K562 (cell line): ENCODE results near the gene RNF141. TPM values are rescaled to one million over a fixed set of nuclear protein-coding genes. Genes with fewer than 3 reads are reported as not detected.

ENCODE experiments used
- ATAC-seq: fragments of 200-7000 bp; cut with Tn5 transposase; 3 replicates; pipeline ENCODE4 v1.9.1; 2020; ENCODE audit warnings: moderate library complexity
- BruUV-seq: library from RNA; stranded (reverse); fragments of 400-500 nt; replicated peaks from 2 replicates; lab custom pipeline; 2021; lab: Mats Ljungman, UMichigan
- CTCF ChIA-PET: fragments of 300-600 bp; formaldehyde crosslinking; extraction: SDS; loops from one replicate; lab custom pipeline; 2021; ENCODE audit warnings: low intra/inter-chr PET ratio; lab: Yijun Ruan, JAX
- POLR2A ChIA-PET: fragments of 300-600, 350-650 bp; sonication (Branson Sonifier 250); formaldehyde crosslinking; extraction: SDS; loops from one replicate; lab custom pipeline; 2021; ENCODE audit warnings: antibody characterized with exemption, inconsistent platforms; lab: Yijun Ruan, JAX
- DNase-seq, 4 experiments: peaks; one replicate each; pipeline versions ENCODE4 v3.0.0 to v3.0.0-alpha.2; 2011 to 2018; ENCODE audit warnings: low spot score in 3 of 4, mixed read lengths in 3 of 4; ENCODE audit errors: extremely low read depth in 1 of 4
- FAIRE-seq: peaks from 2 replicates; lab custom pipeline; 2011; peaks lifted over from hg19 to GRCh38; lab: Jason Lieb, UNC
- H2AFZ ChIP-seq: 2 replicates; pipeline ENCODE4 v1.6.0; 2011; ENCODE audit warnings: low read depth, low read length, control low read depth, inconsistent platforms
- H3K27ac ChIP-seq: fragments of 200-600 bp; 3 replicates; pipeline ENCODE4 v1.8.0; 2011; ENCODE audit warnings: low read depth, mild to moderate bottlenecking, control low read depth, inconsistent platforms, low read length, moderate library complexity, mixed read lengths; ENCODE audit errors: extremely low read depth
- H3K27me3 ChIP-seq, 2 experiments: fragments of 300-600 bp in 1 of 2; 2 replicates in 1 of 2; 3 replicates in 1 of 2; pipeline versions ENCODE4 v1.6.0 to v1.8.0; 2011; ENCODE audit warnings: inconsistent platforms in 2 of 2, low read length in 2 of 2, mild to moderate bottlenecking in 1 of 2, mixed read lengths in 1 of 2, moderate library complexity in 1 of 2; ENCODE audit not compliant: control insufficient read depth in 2 of 2, insufficient read depth in 2 of 2
- H3K36me3 ChIP-seq: fragments of 300-600 bp; 3 replicates; pipeline ENCODE4 v1.8.0; 2011; ENCODE audit warnings: mild to moderate bottlenecking, low read length, inconsistent platforms; ENCODE audit not compliant: control insufficient read depth, insufficient read depth
- H3K4me1 ChIP-seq, 2 experiments: fragments of 200-600 bp in 1 of 2; replicated peaks in 1 of 2; 2 replicates in 1 of 2; 3 replicates in 1 of 2; pipeline versions ENCODE4 v1.5.1 to v1.8.0; 2011; ENCODE audit warnings: inconsistent platforms in 2 of 2, low read length in 2 of 2, mild to moderate bottlenecking in 1 of 2, mixed read lengths in 1 of 2, moderate library complexity in 1 of 2; ENCODE audit not compliant: control insufficient read depth in 2 of 2, insufficient read depth in 2 of 2
- H3K4me2 ChIP-seq: 2 replicates; pipeline ENCODE4 v1.6.1; 2011; ENCODE audit warnings: low read length, control low read depth, inconsistent platforms, mixed read lengths; ENCODE audit not compliant: insufficient read depth
- H3K4me3 ChIP-seq: fragments of 200-600 bp; sonication (generic), shearing (Covaris generic); 2 replicates; pipeline ENCODE4 v1.5.1; 2016; ENCODE audit warnings: control low read depth, inconsistent platforms
- H3K79me2 ChIP-seq: fragments of 200-600 bp; 3 replicates; pipeline ENCODE4 v1.8.0; 2011; ENCODE audit warnings: low read length, inconsistent platforms; ENCODE audit not compliant: control insufficient read depth, insufficient read depth
- H3K9ac ChIP-seq, 2 experiments: 2 replicates each; pipeline versions ENCODE4 v1.6.0 to v1.6.1; 2011; ENCODE audit warnings: low read depth in 2 of 2, low read length in 2 of 2, control low read depth in 1 of 2, inconsistent platforms in 1 of 2, mild to moderate bottlenecking in 1 of 2, mixed read lengths in 1 of 2; ENCODE audit not compliant: insufficient read depth in 1 of 2
- H3K9me1 ChIP-seq: one replicate; pipeline ENCODE4 v1.6.0; 2011; ENCODE audit warnings: inconsistent platforms, mild to moderate bottlenecking, low read length, moderate library complexity; ENCODE audit not compliant: control insufficient read depth, insufficient read depth
- H3K9me3 ChIP-seq: replicated peaks from 2 replicates; pipeline ENCODE4 v1.5.1; 2011; ENCODE audit warnings: low read depth, low read length, inconsistent platforms; ENCODE audit not compliant: control insufficient read depth, insufficient read depth
- H4K20me1 ChIP-seq: replicated peaks from 2 replicates; pipeline ENCODE4 v1.6.1; 2011; ENCODE audit warnings: low read length, inconsistent platforms, mixed read lengths; ENCODE audit not compliant: control insufficient read depth, insufficient read depth
- C11orf30 ChIP-seq: fragments of 450-650 bp; IDR thresholded peaks from 2 replicates; pipeline ENCODE4 v1.6.1; 2016; ENCODE audit warnings: low read depth, mild to moderate bottlenecking
- DACH1 ChIP-seq: fragments of 450-650 bp; IDR thresholded peaks from 2 replicates; pipeline ENCODE4 v1.6.1; 2018; ENCODE audit not compliant: partially characterized antibody
- ELK3 ChIP-seq: fragments of 450-650 bp; formaldehyde crosslinking; IDR thresholded peaks from 2 replicates; pipeline ENCODE4 v1.4.0; 2020; ENCODE audit warnings: mild to moderate bottlenecking
- EP400 ChIP-seq: fragments of 450-650 bp; IDR thresholded peaks from 2 replicates; pipeline ENCODE4 v1.6.1; 2017; ENCODE audit warnings: antibody characterized with exemption, mild to moderate bottlenecking, moderate library complexity
- HES1 ChIP-seq: fragments of 450-650 bp; IDR thresholded peaks from 2 replicates; pipeline ENCODE4 v1.6.1; 2016; ENCODE audit warnings: low read depth, mild to moderate bottlenecking, moderate library complexity
- PTTG1 ChIP-seq: fragments of 450-650 bp; IDR thresholded peaks from 2 replicates; pipeline ENCODE4 v1.6.1; 2016; ENCODE audit warnings: low read depth, mild to moderate bottlenecking, missing genetic modification characterization, missing compliant biosample characterization
- TEAD2 ChIP-seq: fragments of 450-650 bp; IDR thresholded peaks from 2 replicates; pipeline ENCODE4 v1.6.1; 2016; ENCODE audit warnings: missing genetic modification characterization, control low read depth, missing compliant biosample characterization
- ZNF174 ChIP-seq: fragments of 250-450 bp; sonication (Bioruptor Pico); IDR thresholded peaks from 2 replicates; pipeline ENCODE4 v1.4.0; 2020; ENCODE audit warnings: mild to moderate bottlenecking
- ZNF280B ChIP-seq: fragments of 250-450 bp; sonication (Bioruptor Pico); IDR thresholded peaks from 2 replicates; pipeline ENCODE4 v1.5.1; 2021; ENCODE audit warnings: mild to moderate bottlenecking
- ZNF449 ChIP-seq: fragments of 250-450 bp; sonication (Bioruptor Pico); IDR thresholded peaks from 2 replicates; pipeline ENCODE4 v1.8.0; 2022; ENCODE audit warnings: moderate library complexity, mild to moderate bottlenecking, inconsistent platforms
- ZNF551 ChIP-seq: fragments of 250-450 bp; sonication (Bioruptor Pico); IDR thresholded peaks from 2 replicates; pipeline ENCODE4 v1.5.0; 2021; ENCODE audit warnings: mild to moderate bottlenecking, moderate library complexity
- WGBS: fragments of 100-300 bp; shearing (Covaris generic); methylation state at CpG from one replicate; pipeline ENCODE4 v1.1.6; 2016; ENCODE audit warnings: low coverage, mixed read lengths; ENCODE audit not compliant: insufficient coverage; ENCODE audit errors: missing lambda C conversion rate; 5-methylcytosine and 5-hydroxymethylcytosine counted together
- in situ Hi-C: fragments of 300-500 bp; cut with MboI; formaldehyde crosslinking; loops from 4 replicates; pipeline ENCODE4 v1.15.0; 2018; ENCODE audit warnings: inconsistent platforms, mixed read lengths
- intact Hi-C: fragments of 100-400 bp; cut with micrococcal nuclease; formaldehyde crosslinking; loops from 2 replicates; pipeline ENCODE4 v1.14.2; 2022
- polyA plus RNA-seq, 8 experiments: library from polyadenylated mRNA; depleted of rRNA in 4 of 8; stranded (reverse) in 5 of 8; unstranded in 3 of 8; fragments of >200 nt; fragmentation: Nextera tagmentation in 2 of 8; fragmentation: Illumina TruSeq in 1 of 8; extraction: Ambion mirVana in 2 of 8; extraction: Trizol in 1 of 8; gene quantifications; 2 replicates each; pipeline versions ENCODE4 v1.2.1 to v1.2.3, GENCODE V29; 2011 to 2014; ENCODE audit warnings: inconsistent platforms in 1 of 8, missing spikeins in 1 of 8
- total RNA-seq, 7 experiments: library from RNA; depleted of rRNA in 6 of 7; stranded (reverse); fragments of >200 nt in 6 of 7; fragmentation: Illumina TruSeq in 2 of 7; extraction: Trizol in 2 of 7; gene quantifications; 2 replicates each; pipeline versions ENCODE4 v1.2.1 to v1.2.3, GENCODE V29; 2011 to 2021; ENCODE audit warnings: low replicate concordance in 1 of 7

The RNF141 gene
- total and polyA plus RNA-seq, 9 of the 15 experiments (the other 6 are each of a cell fraction or from before 2014, with no cell fraction given) = 9.7 to 51.9 (median 18.9) TPM

GRCh38 chr11:10490398-10491241 lies 50.4 kb downstream of the RNF141 start:
- no TSS peak for BruUV-seq
- FAIRE-seq = peak; percentile 100
- no peaks in the 10 kb centered on the region for H3K79me2 ChIP-seq
- peak; percentile 98 for ATAC-seq
- no peaks in the 10 kb centered on the region for H3K9me3 ChIP-seq
- H3K36me3 ChIP-seq = peaks cover 89% of the 10 kb centered on the region
- H3K27me3 ChIP-seq = no peaks in the 10 kb centered on the region
- no peak overlapping the region for H2AFZ ChIP-seq
- H3K4me1 ChIP-seq = peaks cover 10 to 16% of the 10 kb centered on the region in 2 experiments; a peak in 4 of 5 replicates
- DNase-seq = peak; percentile 83 to 93 (median 90)
- intact Hi-C loops (loop anchor here (5.0 kb wide), 1 partner anchor 33 kb away; the partner anchor contains the start of gene AMPD3), in situ Hi-C loops (no loop called here)
- WGBS = 52% methylated on average over 13 of the region's 13 CpGs
- CTCF ChIA-PET = no interaction called here
- peak overlapping the region; percentile 22 for H3K4me2 ChIP-seq
- H3K27ac ChIP-seq = peak overlapping the region; percentile 72
- 0 out of 4 replicates have a peak overlapping the region, but pooled peaks of 1 of the 2 experiments have one; percentile 11 for H3K9ac ChIP-seq
- no peak overlapping the region for H3K4me3 ChIP-seq
- H3K9me1 ChIP-seq = peaks cover 3% of the 10 kb centered on the region
- POLR2A ChIA-PET = interaction anchor here (0.8 to 1.7 kb wide), 5 partner anchors 9 to 353 kb away, joined by 3 to 6 read pairs (median 4); no protein-coding TSS in a partner anchor
- no peaks in the 10 kb centered on the region; the same call in 1 of the 2 replicates for H4K20me1 ChIP-seq
- TF ChIP-seq TEAD2 (tag) = no peak
- TF ChIP-seq ZNF551 (CRISPR knock-in tag) = no peak
- TF ChIP-seq ZNF449 (CRISPR knock-in tag) = peak; percentile 29; the same call in 1 of the 2 replicates
- peak; percentile 97 for TF ChIP-seq C11orf30
- TF ChIP-seq PTTG1 (tag) = no peak
- peak; percentile 52 for TF ChIP-seq DACH1
- TF ChIP-seq HES1 = no peak
- TF ChIP-seq ZNF280B (CRISPR knock-in tag) = no peak
- no peak for TF ChIP-seq ZNF174 (CRISPR knock-in tag)
- no peak for TF ChIP-seq ELK3 (CRISPR knock-in tag)
- peak; percentile 65 for TF ChIP-seq EP400
